HUES48 (cell line): ENCODE results near the gene GNG10.
A peak's percentile ranks its signal among the peaks of the same experiment; 100 is the strongest.

Source experiments
- H3K27ac ChIP-seq: one replicate; pipeline ENCODE4 v1.7.0; 2013; ENCODE audit warnings: low read depth, low read length, inconsistent platforms
- H3K27me3 ChIP-seq: 2 replicates; pipeline ENCODE4 v1.6.1; 2013; ENCODE audit warnings: mild to moderate bottlenecking, low read length; ENCODE audit not compliant: control insufficient read depth, insufficient read depth
- H3K36me3 ChIP-seq: 2 replicates; pipeline ENCODE4 v1.6.1; 2013; ENCODE audit warnings: low read length; ENCODE audit not compliant: control insufficient read depth, insufficient read depth
- H3K4me1 ChIP-seq: 2 replicates; pipeline ENCODE4 v1.6.1; 2013; ENCODE audit warnings: mild to moderate bottlenecking, low read length; ENCODE audit not compliant: control insufficient read depth, insufficient read depth
- H3K4me3 ChIP-seq: 2 replicates; pipeline ENCODE4 v1.5.1; 2013; ENCODE audit warnings: mild to moderate bottlenecking, low read depth, low read length
- H3K9ac ChIP-seq: 2 replicates; pipeline ENCODE4 v1.6.1; 2013; ENCODE audit warnings: mild to moderate bottlenecking, low read depth, low read length, moderate library complexity
- H3K9me3 ChIP-seq: 2 replicates; pipeline ENCODE4 v1.6.1; 2013; ENCODE audit warnings: low read length; ENCODE audit not compliant: control insufficient read depth, insufficient read depth

GNG10 gene

GRCh38 chr9:111631214-111631971, 30.0 kb upstream of the GNG10 start, which contains the start of gene DNAJC25:
DNAJC25 (plus strand) TSS chr9:111631334; CDS start chr9:111631408, 74 bp downstream.
- no peaks in the 10 kb centered on the region for H3K27me3 ChIP-seq
- H3K27ac ChIP-seq = peak within 1 kb of the TSS; percentile 80
- no peaks in the 10 kb centered on the region for H3K9me3 ChIP-seq
- peak within 1 kb of the TSS; percentile 86 for H3K9ac ChIP-seq
- peak within 1 kb of the TSS; percentile 82 for H3K4me3 ChIP-seq
- H3K4me1 ChIP-seq = peaks cover 17% of the 10 kb centered on the region
- H3K36me3 ChIP-seq = 0 out of 2 replicates have a peak, but pooled peaks cover 3% of the 10 kb centered on the region

GRCh38 chr9:111632060-111632459, 29.3 kb upstream of the GNG10 start:
- Histone ChIP-seq H3K9me3 (no peaks in the 10 kb centered on the region), H3K4me3 (peak overlapping the region; percentile 82), H3K27me3 (no peaks in the 10 kb centered on the region), H3K4me1 (peaks cover 17% of the 10 kb centered on the region), H3K9ac (peak overlapping the region; percentile 86), H3K36me3 (0 out of 2 replicates have a peak, but pooled peaks cover 3% of the 10 kb centered on the region), H3K27ac (no peak overlapping the region)

GRCh38 chr9:111632695-111633388, 28.6 kb upstream of the GNG10 start:
- Histone ChIP-seq H3K9me3 (no peaks in the 10 kb centered on the region), H3K9ac (no peak overlapping the region), H3K27ac (no peak overlapping the region), H3K4me3 (peak overlapping the region; percentile 82), H3K36me3 (0 out of 2 replicates have a peak, but pooled peaks cover 3% of the 10 kb centered on the region), H3K4me1 (peaks cover 12% of the 10 kb centered on the region; the same call in 1 of the 2 replicates), H3K27me3 (no peaks in the 10 kb centered on the region)

- Histone ChIP-seq H3K9me3 (no peaks in the 10 kb centered on the region), H3K4me1 (peaks cover 12% of the 10 kb centered on the region; the same call in 1 of the 2 replicates), H3K36me3 (0 out of 2 replicates have a peak, but pooled peaks cover 3% of the 10 kb centered on the region), H3K4me3 (0 out of 2 replicates have a peak overlapping the region, but pooled peaks have one; percentile 82), H3K27ac (no peak overlapping the region), H3K9ac (no peak overlapping the region), H3K27me3 (no peaks in the 10 kb centered on the region)
These were observed 28.0 kb upstream of the GNG10 start for GRCh38 chr9:111633389-111633736.

GRCh38 chr9:111634860-111635259, 26.5 kb upstream of the GNG10 start:
- H3K36me3 ChIP-seq = 0 out of 2 replicates have a peak, but pooled peaks cover 3% of the 10 kb centered on the region
- H3K9ac ChIP-seq = no peak overlapping the region
- H3K9me3 ChIP-seq = 0 out of 2 replicates have a peak, but pooled peaks cover 5% of the 10 kb centered on the region
- no peak overlapping the region for H3K4me3 ChIP-seq
- no peaks in the 10 kb centered on the region for H3K27me3 ChIP-seq
- no peak overlapping the region for H3K27ac ChIP-seq
- peaks cover 12% of the 10 kb centered on the region; the same call in 1 of the 2 replicates for H3K4me1 ChIP-seq

- no peak overlapping the region for H3K9ac ChIP-seq
- no peaks in the 10 kb centered on the region for H3K27me3 ChIP-seq
- H3K36me3 ChIP-seq = 0 out of 2 replicates have a peak, but pooled peaks cover 3% of the 10 kb centered on the region
- peaks cover 6% of the 10 kb centered on the region; the same call in 1 of the 2 replicates for H3K4me1 ChIP-seq
- no peak overlapping the region for H3K27ac ChIP-seq
- H3K9me3 ChIP-seq = 0 out of 2 replicates have a peak, but pooled peaks cover 5% of the 10 kb centered on the region
- H3K4me3 ChIP-seq = no peak overlapping the region
These were observed 23.9 kb upstream of the GNG10 start for GRCh38 chr9:111637421-111637950.

- Histone ChIP-seq H3K9me3 (0 out of 2 replicates have a peak, but pooled peaks cover 1% of the 10 kb centered on the region), H3K4me3 (no peak overlapping the region), H3K27me3 (no peaks in the 10 kb centered on the region), H3K4me1 (no peaks in the 10 kb centered on the region), H3K36me3 (peaks cover 47% of the 10 kb centered on the region), H3K9ac (no peak overlapping the region), H3K27ac (no peak overlapping the region)
These were observed 17.1 kb upstream of the GNG10 start for GRCh38 chr9:111644195-111644772.

- Histone ChIP-seq H3K4me1 (no peaks in the 10 kb centered on the region), H3K27ac (no peak overlapping the region), H3K27me3 (no peaks in the 10 kb centered on the region), H3K9me3 (no peaks in the 10 kb centered on the region), H3K4me3 (no peak overlapping the region), H3K36me3 (peaks cover 62% of the 10 kb centered on the region), H3K9ac (no peak overlapping the region)
These were observed 15.6 kb upstream of the GNG10 start for GRCh38 chr9:111645806-111646205.

GRCh38 chr9:111646417-111646816, 15.0 kb upstream of the GNG10 start:
- Histone ChIP-seq H3K36me3 (peaks cover 62% of the 10 kb centered on the region), H3K4me3 (no peak overlapping the region), H3K9me3 (no peaks in the 10 kb centered on the region), H3K27ac (no peak overlapping the region), H3K4me1 (no peaks in the 10 kb centered on the region), H3K9ac (no peak overlapping the region), H3K27me3 (no peaks in the 10 kb centered on the region)

GRCh38 chr9:111648066-111648465, 13.3 kb upstream of the GNG10 start:
- H3K36me3 ChIP-seq = peaks cover 62% of the 10 kb centered on the region
- H3K27me3 ChIP-seq = no peaks in the 10 kb centered on the region
- H3K9ac ChIP-seq = no peak overlapping the region
- no peak overlapping the region for H3K4me3 ChIP-seq
- H3K9me3 ChIP-seq = no peaks in the 10 kb centered on the region
- H3K4me1 ChIP-seq = no peaks in the 10 kb centered on the region
- H3K27ac ChIP-seq = no peak overlapping the region
